HepG2 (cell line): ENCODE measurements around the gene SLC4A8.

Experiments used
- HNF4G ChIP-seq, 2 experiments: sonication (generic) in 1 of 2; formaldehyde crosslinking in 1 of 2; IDR thresholded peaks; 2 replicates each; pipeline versions ENCODE4 v1.4.0 to v1.6.1; 2011 to 2020; ENCODE audit warnings: borderline replicate concordance in 2 of 2, low read depth in 2 of 2, mild to moderate bottlenecking in 2 of 2, low read length in 1 of 2, missing genetic modification reagents in 1 of 2, moderate library complexity in 1 of 2
- TOE1 ChIP-seq: sonication (generic); formaldehyde crosslinking; IDR thresholded peaks from 2 replicates; pipeline ENCODE4 v1.4.0; 2020; ENCODE audit warnings: mild to moderate bottlenecking, missing genetic modification reagents
- TF ChIP-seq, protein P1 (sequence below): sonication (generic); formaldehyde crosslinking; IDR thresholded peaks from 2 replicates; pipeline ENCODE4 v1.4.0; 2020; ENCODE audit warnings: missing genetic modification reagents

DNA sequence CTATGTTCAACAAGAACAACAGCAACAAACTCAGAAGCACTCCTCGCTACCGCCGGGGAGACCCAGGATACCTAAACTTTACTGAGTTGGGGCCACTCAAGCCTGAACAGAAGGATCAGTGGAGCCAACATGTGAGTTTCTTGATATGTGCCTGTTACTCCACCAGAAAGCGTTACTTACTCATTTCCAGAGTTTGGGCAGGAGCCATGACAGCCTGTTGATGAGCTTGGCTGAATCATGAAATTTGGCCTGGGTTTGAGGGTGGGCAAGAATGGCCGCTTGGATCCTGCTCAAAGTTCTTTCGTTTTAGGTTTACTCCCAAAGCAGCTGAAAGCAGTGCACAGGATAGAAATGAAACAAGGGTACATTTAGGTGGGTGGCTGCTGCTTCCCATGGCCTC lies 21.5 kb upstream of the SLC4A8 start:
- TF ChIP-seq HNF4G (IDR thresholded peaks at IDR 0.05; ENCODE audit: borderline replicate concordance, low read depth, low read length) (no peak), HNF4G (CRISPR knock-in tag; IDR thresholded peaks at IDR 0.05; ENCODE audit: borderline replicate concordance, low read depth) (no peak), TOE1 (no peak)
- TF ChIP-seq, protein P1, sequence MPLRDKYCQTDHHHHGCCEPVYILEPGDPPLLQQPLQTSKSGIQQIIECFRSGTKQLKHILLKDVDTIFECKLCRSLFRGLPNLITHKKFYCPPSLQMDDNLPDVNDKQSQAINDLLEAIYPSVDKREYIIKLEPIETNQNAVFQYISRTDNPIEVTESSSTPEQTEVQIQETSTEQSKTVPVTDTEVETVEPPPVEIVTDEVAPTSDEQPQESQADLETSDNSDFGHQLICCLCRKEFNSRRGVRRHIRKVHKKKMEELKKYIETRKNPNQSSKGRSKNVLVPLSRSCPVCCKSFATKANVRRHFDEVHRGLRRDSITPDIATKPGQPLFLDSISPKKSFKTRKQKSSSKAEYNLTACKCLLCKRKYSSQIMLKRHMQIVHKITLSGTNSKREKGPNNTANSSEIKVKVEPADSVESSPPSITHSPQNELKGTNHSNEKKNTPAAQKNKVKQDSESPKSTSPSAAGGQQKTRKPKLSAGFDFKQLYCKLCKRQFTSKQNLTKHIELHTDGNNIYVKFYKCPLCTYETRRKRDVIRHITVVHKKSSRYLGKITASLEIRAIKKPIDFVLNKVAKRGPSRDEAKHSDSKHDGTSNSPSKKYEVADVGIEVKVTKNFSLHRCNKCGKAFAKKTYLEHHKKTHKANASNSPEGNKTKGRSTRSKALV (CRISPR knock-in tag): no peak
